ENCODE data around the gene CES1. TPM values are rescaled to one million over a fixed set of nuclear protein-coding genes. Genes with fewer than 3 reads are reported as not detected.

The CES1 gene
- total RNA-seq, 1 experiment from 2014 or later, result 625 TPM

GRCh38 chr16:55811811-55812210 lies 21.1 kb downstream of the CES1 start:
- POLR2A ChIA-PET (ENCODE audit: low non-redundant PET), result no interaction called here
- Histone ChIP-seq H3K4me1 (ENCODE audit: insufficient read depth, low read length, poor library complexity, severe bottlenecking) (no peaks in the 10 kb centered on the region), H3K9me3 (ENCODE audit: low read depth, low read length, poor library complexity, severe bottlenecking) (no peaks in the 10 kb centered on the region), H3K27me3 (replicated peaks; ENCODE audit: insufficient read depth, low read depth, low read length, poor library complexity) (no peaks in the 10 kb centered on the region), H3K27ac (ENCODE audit: low read depth, low read length, poor library complexity, severe bottlenecking) (no peak overlapping the region), H3K36me3 (ENCODE audit: insufficient read depth, low read length, poor library complexity, severe bottlenecking) (peaks cover 39% of the 10 kb centered on the region), H3K4me3 (ENCODE audit: low read depth, low read length, poor library complexity, severe bottlenecking) (no peak overlapping the region)
- TF ChIP-seq EZH2 (IDR thresholded peaks at IDR 0.05; ENCODE audit: borderline replicate concordance, low read depth, low read length, poor library complexity, severe bottlenecking) (no peak), CTCF (conservative IDR thresholded peaks at IDR 0.05; ENCODE audit: low read depth, low read length) (no peak)
- DNase-seq (ENCODE audit: low spot score), result no peak
- CTCF ChIA-PET, result no interaction called here
- BruUV-seq (replicated peaks), result no TSS peak
- intact Hi-C loops (cut with micrococcal nuclease; ENCODE audit: unreplicated experiment), result no loop called here

DNA sequence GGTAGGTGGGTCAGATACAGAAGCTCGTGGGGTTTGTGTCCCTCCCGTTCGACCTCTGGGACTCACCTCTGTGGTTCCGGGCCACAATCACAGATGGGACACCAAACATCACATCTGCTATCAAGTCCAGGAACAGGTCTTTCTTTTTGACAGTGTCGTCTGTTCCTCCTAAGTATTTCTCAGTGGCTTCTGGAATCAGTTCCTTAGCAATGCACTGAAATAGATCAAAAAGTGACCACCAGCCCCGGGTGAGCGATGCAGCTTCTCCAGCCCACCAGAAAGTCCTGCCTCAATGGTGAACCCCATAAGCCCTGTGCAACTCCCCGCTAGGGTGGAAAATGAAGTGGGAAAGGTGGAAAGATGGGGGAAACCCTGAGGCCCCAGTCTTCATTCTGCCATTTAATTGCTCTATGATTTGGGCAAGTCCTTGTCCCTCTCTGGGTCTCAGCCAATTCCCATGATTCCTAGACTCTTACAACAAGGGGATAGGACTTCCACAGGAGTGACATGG lies 22.4 kb downstream of the CES1 start:
- no peak overlapping the region for H3K4me3 ChIP-seq (ENCODE audit: low read depth, low read length, poor library complexity, severe bottlenecking)
- no peak for DNase-seq (ENCODE audit: low spot score)
- no peaks in the 10 kb centered on the region for H3K27me3 ChIP-seq (replicated peaks; ENCODE audit: insufficient read depth, low read depth, low read length, poor library complexity)
- H3K36me3 ChIP-seq (ENCODE audit: insufficient read depth, low read length, poor library complexity, severe bottlenecking), result peaks cover 28% of the 10 kb centered on the region
- ChIA-PET CTCF (no interaction called here), POLR2A (ENCODE audit: low non-redundant PET) (no interaction called here)
- intact Hi-C loops (cut with micrococcal nuclease; ENCODE audit: unreplicated experiment), result no loop called here
- H3K9me3 ChIP-seq (ENCODE audit: low read depth, low read length, poor library complexity, severe bottlenecking), result no peaks in the 10 kb centered on the region
- no peak overlapping the region for H3K27ac ChIP-seq (ENCODE audit: low read depth, low read length, poor library complexity, severe bottlenecking)
- BruUV-seq (replicated peaks), result no TSS peak
- H3K4me1 ChIP-seq (ENCODE audit: insufficient read depth, low read length, poor library complexity, severe bottlenecking), result no peaks in the 10 kb centered on the region
- TF ChIP-seq CTCF (conservative IDR thresholded peaks at IDR 0.05; ENCODE audit: low read depth, low read length) (no peak), EZH2 (IDR thresholded peaks at IDR 0.05; ENCODE audit: borderline replicate concordance, low read depth, low read length, poor library complexity, severe bottlenecking) (no peak)

DNA sequence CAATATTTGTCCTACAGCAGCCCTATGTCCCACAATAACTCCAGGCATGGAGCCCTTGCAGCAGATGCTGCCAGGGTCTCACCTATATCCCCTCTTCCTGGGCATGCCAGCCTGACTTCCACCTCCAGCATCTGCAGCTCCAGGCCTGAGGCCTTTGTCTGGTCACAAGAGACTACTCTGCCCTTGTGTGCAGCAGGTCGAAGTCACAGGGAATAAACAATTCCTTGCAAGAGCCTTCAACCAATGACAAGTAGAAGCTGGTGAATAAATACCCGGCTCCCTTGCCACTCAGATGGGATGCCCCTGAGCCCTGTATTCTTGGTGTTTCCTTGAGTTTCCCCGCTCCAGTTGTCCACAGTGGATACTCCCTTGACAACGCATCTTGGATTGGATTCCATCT lies 23.0 kb downstream of the CES1 start:
- CTCF ChIA-PET, result no interaction called here
- H3K4me1 ChIP-seq (ENCODE audit: insufficient read depth, low read length, poor library complexity, severe bottlenecking), result no peaks in the 10 kb centered on the region
- H3K9me3 ChIP-seq (ENCODE audit: low read depth, low read length, poor library complexity, severe bottlenecking), result no peaks in the 10 kb centered on the region
- no peaks in the 10 kb centered on the region for H3K27me3 ChIP-seq (replicated peaks; ENCODE audit: insufficient read depth, low read depth, low read length, poor library complexity)
- POLR2A ChIA-PET (ENCODE audit: low non-redundant PET), result no interaction called here
- no TSS peak for BruUV-seq (replicated peaks)
- TF ChIP-seq CTCF (conservative IDR thresholded peaks at IDR 0.05; ENCODE audit: low read depth, low read length) (no peak), EZH2 (IDR thresholded peaks at IDR 0.05; ENCODE audit: borderline replicate concordance, low read depth, low read length, poor library complexity, severe bottlenecking) (no peak)
- H3K36me3 ChIP-seq (ENCODE audit: insufficient read depth, low read length, poor library complexity, severe bottlenecking), result peaks cover 25% of the 10 kb centered on the region
- H3K27ac ChIP-seq (ENCODE audit: low read depth, low read length, poor library complexity, severe bottlenecking), result no peak overlapping the region
- intact Hi-C loops (cut with micrococcal nuclease; ENCODE audit: unreplicated experiment), result no loop called here
- no peak for DNase-seq (ENCODE audit: low spot score)
- H3K4me3 ChIP-seq (ENCODE audit: low read depth, low read length, poor library complexity, severe bottlenecking), result no peak overlapping the region
